Choroid plexus epithelial cell (primary cell): ENCODE results near the gene SLC9A8.
A peak's percentile ranks its signal among the peaks of the same experiment; 100 is the strongest.

Experiments used
- DNase-seq: peaks from one replicate; pipeline ENCODE4 v3.0.0-alpha.2; 2010; ENCODE audit warnings: low read depth
- H3K4me3 ChIP-seq: 2 replicates; pipeline ENCODE4 v1.5.1; 2011; ENCODE audit warnings: low read depth, mild to moderate bottlenecking, control low read depth, low read length, moderate library complexity
- CTCF ChIP-seq: conservative IDR thresholded peaks from 2 replicates; pipeline ENCODE4 v1.5.1; 2011; ENCODE audit warnings: low read depth, mild to moderate bottlenecking, control low read depth, inconsistent platforms, low read length, moderate library complexity

The SLC9A8 gene

GRCh38 chr20:49886571-49887213, 74.1 kb downstream of the SLC9A8 start:
- DNase-seq: no peak
- no peak for TF ChIP-seq CTCF

GRCh38 chr20:49887251-49888211, 74.9 kb downstream of the SLC9A8 start:
- no peak for TF ChIP-seq CTCF
- DNase-seq: peak; percentile 47
- no peak overlapping the region for H3K4me3 ChIP-seq

More at GRCh38 chr20:49886571-49887213, 74.1 kb downstream of the SLC9A8 start:
- no peak overlapping the region for H3K4me3 ChIP-seq

GRCh38 chr20:49888212-49889000, 75.8 kb downstream of the SLC9A8 start:
- no peak overlapping the region for H3K4me3 ChIP-seq
- TF ChIP-seq CTCF: peak; percentile 93
- peak; percentile 83 for DNase-seq

- no peak for TF ChIP-seq CTCF
- DNase-seq: no peak
- H3K4me3 ChIP-seq: no peak overlapping the region
These were observed 76.6 kb downstream of the SLC9A8 start for GRCh38 chr20:49889001-49889934.

GRCh38 chr20:49889935-49890333, 77.3 kb downstream of the SLC9A8 start:
- no peak for DNase-seq
- TF ChIP-seq CTCF: peak; percentile 29
- no peak overlapping the region for H3K4me3 ChIP-seq
